ENCODE measurements around the gene ASB6.

ASB6 gene

GRCh38 chr9:129624168-129624759 lies 17.7 kb downstream of the ASB6 start:
- peak; percentile 24 to 62 for DNase-seq

- DNase-seq, result no peak
These were observed 18.6 kb downstream of the ASB6 start for GRCh38 chr9:129623331-129623730.

DNA sequence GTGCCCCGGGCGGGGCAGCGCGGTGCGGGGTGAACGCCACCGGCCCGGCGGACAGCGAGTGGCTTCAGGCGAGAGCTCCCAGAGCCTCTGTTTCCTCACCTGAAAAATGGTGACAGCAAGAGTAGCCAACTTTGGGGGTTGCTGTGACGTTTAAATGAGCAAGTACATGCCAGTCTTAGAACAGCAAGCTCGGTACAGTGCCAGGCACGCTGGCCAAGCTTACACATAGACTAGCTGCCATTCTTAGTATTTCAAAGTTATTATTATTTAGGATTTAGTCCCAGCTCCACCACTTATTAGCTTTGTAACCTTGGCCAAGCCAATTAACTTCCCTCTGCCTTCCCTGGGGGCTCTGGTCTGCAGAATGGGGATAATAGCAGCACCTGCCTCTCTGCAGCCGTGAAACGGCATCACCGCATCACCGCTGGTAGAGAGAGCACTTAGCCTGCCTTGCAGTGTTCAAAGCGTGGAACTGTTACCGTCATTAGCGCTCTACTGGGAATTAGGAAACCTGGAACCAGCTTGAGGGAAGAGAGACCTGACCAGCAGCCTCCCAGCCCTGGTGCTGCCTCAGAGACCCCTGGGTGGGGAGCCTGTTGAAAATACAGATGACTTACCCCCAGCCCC lies 21.2 kb downstream of the ASB6 start, which contains the start of gene C9orf50:
TSS of gene C9orf50 (minus strand) at position 433 of the 627 bp plus-strand sequence. CDS start 527 bp downstream, outside the sequence.
- DNase-seq, result no peak

DNA sequence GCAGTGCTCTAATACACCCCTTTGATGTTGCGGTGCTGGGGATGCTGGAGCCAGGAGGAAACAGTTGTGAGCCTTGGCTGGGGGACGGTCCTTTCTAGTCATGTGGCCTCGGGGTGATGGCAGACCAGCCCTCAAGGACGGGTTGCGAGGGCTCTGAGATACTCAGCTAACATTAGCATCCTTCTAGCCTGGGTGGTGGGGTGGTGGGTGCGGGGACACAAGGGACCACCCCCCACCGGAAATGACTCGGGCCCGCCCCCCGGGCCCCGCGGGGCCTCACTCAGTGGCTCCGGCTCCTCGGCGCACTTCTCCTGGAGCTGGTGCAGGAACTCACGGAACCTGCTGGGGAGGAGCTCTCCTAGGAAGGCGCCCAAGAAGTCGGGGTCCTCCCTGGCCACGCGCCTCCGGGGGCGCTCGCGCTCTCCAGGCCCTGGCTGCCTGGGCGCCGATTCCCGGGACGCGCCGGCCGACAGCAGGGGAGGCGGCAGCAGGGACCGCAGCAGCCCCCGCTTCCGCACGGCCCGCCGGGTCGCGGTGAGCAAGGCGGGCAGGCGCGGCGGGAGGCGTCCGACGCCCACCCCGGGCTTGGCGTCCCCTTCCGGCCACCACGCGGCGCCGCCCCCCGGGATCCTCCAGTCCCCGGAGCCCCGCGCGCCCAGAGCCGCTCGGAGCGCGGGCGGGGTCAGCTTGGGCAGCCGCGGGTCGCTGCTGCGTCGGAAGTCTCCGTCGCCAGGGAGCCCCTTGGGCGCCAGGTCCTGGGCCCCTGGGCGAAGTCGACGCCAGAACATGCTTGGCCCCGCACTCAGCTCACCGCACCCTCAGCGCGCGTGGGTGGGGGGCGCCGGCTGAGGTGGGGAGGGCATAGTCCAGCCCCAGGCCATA lies 21.9 kb downstream of the ASB6 start:
- peak in 1 of 2 experiments; percentile 19 for DNase-seq

DNA sequence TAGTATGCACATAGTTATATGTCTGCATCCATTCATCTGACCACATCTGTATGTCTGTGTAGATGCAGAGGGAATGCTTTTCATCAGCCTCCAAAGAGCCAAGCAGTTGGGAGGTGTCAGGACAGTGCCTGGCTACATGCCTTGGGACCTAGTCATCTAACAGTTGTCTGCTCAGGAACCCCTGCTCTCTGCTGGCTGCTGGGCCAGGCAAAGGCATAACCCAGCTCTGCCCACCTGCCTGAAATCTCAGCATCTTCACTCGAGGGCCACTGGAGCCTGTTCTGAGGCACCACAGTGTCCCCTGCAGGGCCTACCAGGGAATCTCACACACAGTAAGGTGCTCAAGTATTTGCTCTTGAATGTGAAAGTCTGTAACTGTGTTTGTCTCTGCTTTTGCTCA lies 24.8 kb downstream of the ASB6 start:
- no peak for DNase-seq

DNA sequence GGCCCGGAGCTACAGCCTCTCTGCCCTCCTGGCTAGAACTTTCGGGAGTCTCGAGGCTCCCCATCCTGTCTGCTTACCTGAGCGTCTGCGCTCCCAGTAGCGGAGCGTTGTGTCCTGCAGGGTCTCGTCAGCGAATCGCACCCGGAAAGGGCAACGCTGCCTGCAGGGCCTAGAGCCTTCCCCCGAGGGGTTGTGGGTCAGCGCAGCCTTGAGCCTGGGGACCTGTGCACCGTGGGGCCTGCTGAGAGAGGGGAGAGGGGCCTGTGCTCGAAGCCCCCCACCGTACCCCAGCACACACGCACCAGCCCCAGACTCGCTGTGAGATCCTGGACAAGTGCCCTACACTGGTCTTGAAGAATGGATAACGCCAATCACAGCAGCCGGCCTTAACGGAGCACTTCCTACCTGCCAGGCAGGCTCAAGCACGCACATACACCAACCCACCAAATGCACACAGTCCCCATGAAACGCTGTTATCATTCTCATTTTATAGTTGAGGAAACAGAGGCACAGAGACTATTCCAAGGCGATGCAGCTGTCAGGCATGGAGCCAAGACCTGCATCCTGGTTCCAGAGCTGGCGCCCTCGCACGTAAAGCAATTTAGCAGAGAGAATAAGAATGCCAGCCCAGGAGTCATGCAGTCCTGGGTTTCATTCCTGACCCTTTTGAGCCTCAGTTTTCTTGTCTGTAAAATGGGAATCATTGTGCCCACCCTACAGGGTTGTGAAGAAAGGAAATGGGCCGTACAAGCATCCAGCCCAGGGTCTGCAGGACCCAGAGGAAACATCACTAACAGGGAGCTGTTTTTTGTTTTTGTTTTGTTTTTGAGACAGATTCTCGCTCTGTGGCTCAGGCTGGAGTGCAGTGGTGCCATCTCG lies 26.3 kb downstream of the ASB6 start:
- DNase-seq, result no peak

- DNase-seq, result no peak
These were observed 27.0 kb downstream of the ASB6 start for GRCh38 chr9:129614932-129615331.

- peak; percentile 20 to 68 for DNase-seq
These were observed 28.3 kb downstream of the ASB6 start for GRCh38 chr9:129613520-129614175.

DNA sequence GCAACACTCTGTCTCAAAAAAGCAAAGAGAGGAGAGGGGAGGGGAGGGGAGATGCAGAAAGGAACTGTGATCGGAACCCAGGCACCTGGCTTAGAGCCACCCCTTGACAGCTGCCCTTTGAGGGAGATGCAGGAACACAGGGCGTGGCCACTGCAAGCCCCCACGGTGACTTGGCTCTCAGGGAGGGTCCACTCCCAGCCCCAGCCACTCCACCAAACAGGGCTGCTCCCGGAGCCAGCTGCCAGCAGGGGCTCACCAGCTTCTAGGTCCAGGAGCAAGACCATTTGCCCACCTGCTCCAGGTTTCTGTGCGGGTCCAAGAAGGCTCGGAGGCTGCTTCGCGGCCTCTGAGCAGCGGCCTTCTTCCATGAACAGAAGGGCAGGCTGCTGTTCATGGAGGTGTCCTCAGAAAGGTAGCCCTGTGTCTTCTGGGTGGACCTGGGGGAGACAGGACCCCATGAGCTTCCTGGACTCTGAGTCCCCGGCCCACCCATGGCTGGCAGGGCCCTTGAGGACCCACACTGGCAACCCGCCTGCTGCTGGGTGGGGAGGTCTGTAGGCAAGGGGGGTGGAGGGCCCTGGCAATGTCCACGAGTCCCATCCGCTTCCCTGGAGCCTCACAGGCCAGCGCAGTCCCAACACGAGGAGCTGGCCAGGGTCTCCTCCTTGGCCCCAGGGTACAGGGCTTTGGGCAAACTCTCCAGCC lies 29.0 kb downstream of the ASB6 start:
- no peak for DNase-seq

DNA sequence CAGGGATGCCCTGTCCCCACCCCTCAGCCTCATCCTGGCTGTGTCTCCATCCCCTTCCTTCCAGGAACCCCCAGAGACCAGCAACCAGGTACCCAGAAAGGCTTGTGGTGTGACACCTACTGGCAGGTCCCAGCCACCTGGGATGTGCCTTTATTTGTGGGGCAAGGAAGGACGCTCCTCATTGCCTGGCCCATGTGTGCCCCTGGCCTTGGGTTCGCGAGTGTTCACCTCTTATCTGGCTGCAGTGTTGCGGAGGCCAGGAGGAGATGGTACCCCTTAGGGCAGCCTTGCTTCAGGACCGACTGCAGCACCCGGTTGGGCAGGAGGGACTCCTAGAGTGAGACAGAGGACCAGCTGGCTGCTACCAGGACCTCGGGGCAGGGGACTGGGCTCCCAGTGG lies 29.8 kb downstream of the ASB6 start:
- no peak for DNase-seq

DNA sequence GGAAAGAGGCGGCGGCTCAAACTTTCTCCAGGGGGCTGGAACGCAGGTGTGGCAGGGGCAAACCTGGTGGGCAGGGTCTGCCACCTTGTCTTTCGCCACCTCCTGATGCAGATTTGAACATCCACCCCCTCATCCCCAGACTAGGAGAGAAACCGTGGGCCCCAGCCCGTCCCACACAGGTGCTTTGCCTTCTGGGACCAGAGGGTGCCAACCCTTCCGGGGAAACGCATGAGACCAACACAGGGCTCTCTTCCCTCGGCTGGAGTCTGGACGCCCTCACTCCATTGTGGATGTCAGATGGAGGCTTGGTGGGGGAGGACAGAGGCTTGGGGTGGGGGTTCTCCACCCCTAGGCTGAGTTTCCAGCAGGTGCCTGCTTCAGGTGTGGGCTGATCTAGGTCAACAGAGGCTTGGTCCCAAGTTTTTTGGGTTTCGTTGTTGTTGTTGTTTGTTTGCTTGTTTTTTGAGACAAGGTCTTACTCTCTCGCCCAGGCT lies 30.6 kb downstream of the ASB6 start:
- DNase-seq, result no peak

- peak; percentile 38 to 69 for DNase-seq
These were observed 31.3 kb downstream of the ASB6 start for GRCh38 chr9:129610473-129611306.

DNA sequence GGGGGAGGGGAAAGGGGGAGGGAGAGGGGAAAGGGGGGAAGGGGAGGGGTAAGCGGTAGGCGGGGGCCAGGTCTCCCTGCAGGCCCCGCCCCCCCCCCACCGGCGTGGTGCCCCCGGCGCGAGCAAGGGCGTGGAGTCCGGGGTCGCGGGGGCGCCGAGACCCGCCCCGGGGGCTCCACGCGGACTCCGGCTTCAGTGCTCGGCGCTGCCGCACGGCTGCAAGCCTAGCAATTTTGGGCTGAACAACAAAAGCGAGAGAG lies 31.8 kb downstream of the ASB6 start:
- DNase-seq, result no peak

GRCh38 chr9:129609486-129610212 lies 32.3 kb downstream of the ASB6 start:
- DNase-seq, result no peak

- no peak for DNase-seq
These were observed 33.1 kb downstream of the ASB6 start for GRCh38 chr9:129608561-129609481.

- DNase-seq, result no peak
These were observed 34.9 kb downstream of the ASB6 start for GRCh38 chr9:129607027-129607387.

GRCh38 chr9:129606161-129607026 lies 35.6 kb downstream of the ASB6 start:
- DNase-seq, result no peak

- DNase-seq, result no peak
These were observed 37.2 kb downstream of the ASB6 start for GRCh38 chr9:129604766-129605163.
